BJ (cell line): ENCODE data around the gene ME1. TPM values are rescaled to one million over a fixed set of nuclear protein-coding genes. Genes with fewer than 3 reads are reported as not detected.
A peak's percentile ranks its signal among the peaks of the same experiment; 100 is the strongest.

Experiments
- CTCF ChIA-PET: fragments of 350-600 bp; formaldehyde crosslinking; extraction: SDS; loops from one replicate; lab custom pipeline; 2021; ENCODE audit warnings: antibody characterized with exemption, inconsistent platforms; lab: Yijun Ruan, JAX
- POLR2A ChIA-PET: fragments of 300-600 bp; sonication (Branson Sonifier 250); formaldehyde crosslinking; extraction: SDS; loops from one replicate; lab custom pipeline; 2021; ENCODE audit warnings: antibody characterized with exemption; lab: Charles Lee
- DNase-seq: peaks from one replicate; pipeline ENCODE4 v3.0.0-alpha.2; 2011; ENCODE audit warnings: low read depth
- H3K27me3 ChIP-seq: 2 replicates; pipeline ENCODE4 v1.6.0; 2011; ENCODE audit warnings: low read length; ENCODE audit not compliant: control insufficient read depth, insufficient read depth
- H3K36me3 ChIP-seq: 2 replicates; pipeline ENCODE4 v1.5.1; 2011; ENCODE audit warnings: low read length; ENCODE audit not compliant: control insufficient read depth, insufficient read depth
- H3K4me3 ChIP-seq: 2 replicates; pipeline ENCODE4 v1.5.1; 2011; ENCODE audit warnings: low read depth, mild to moderate bottlenecking, control low read depth, low read length
- polyA minus RNA-seq: library from RNA; depleted of rRNA, polyadenylated mRNA; stranded (reverse); fragments of >200 nt; gene quantifications from 2 replicates; pipeline ENCODE4 v1.2.3, GENCODE V29; 2011; rRNA and poly(A)+ RNA removed
- polyA plus RNA-seq: library from polyadenylated mRNA; depleted of rRNA; stranded (reverse); fragments of >200 nt; gene quantifications from 2 replicates; pipeline ENCODE4 v1.2.3, GENCODE V29; 2011; rRNA removed
- TF ChIP-seq, protein P1 (sequence below): IDR thresholded peaks from 2 replicates; pipeline ENCODE4 v1.5.1; 2011; ENCODE audit warnings: low read depth, mild to moderate bottlenecking, control low read depth, inconsistent platforms, low read length, moderate library complexity; ENCODE audit not compliant: insufficient read depth

The ME1 gene
- polyA plus RNA-seq: 5.5 and 11.3 TPM in 2 replicates
- polyA minus RNA-seq: 4.7 and 12.5 TPM in 2 replicates

- Histone ChIP-seq H3K4me3 (peak within 1 kb of the TSS; percentile 69), H3K27me3 (no peaks in the 10 kb centered on the region), H3K36me3 (0 out of 2 replicates have a peak, but pooled peaks cover under 1% of the 10 kb centered on the region)
- CTCF ChIA-PET: no interaction called here
- POLR2A ChIA-PET: no interaction called here
- TF ChIP-seq, protein P1, sequence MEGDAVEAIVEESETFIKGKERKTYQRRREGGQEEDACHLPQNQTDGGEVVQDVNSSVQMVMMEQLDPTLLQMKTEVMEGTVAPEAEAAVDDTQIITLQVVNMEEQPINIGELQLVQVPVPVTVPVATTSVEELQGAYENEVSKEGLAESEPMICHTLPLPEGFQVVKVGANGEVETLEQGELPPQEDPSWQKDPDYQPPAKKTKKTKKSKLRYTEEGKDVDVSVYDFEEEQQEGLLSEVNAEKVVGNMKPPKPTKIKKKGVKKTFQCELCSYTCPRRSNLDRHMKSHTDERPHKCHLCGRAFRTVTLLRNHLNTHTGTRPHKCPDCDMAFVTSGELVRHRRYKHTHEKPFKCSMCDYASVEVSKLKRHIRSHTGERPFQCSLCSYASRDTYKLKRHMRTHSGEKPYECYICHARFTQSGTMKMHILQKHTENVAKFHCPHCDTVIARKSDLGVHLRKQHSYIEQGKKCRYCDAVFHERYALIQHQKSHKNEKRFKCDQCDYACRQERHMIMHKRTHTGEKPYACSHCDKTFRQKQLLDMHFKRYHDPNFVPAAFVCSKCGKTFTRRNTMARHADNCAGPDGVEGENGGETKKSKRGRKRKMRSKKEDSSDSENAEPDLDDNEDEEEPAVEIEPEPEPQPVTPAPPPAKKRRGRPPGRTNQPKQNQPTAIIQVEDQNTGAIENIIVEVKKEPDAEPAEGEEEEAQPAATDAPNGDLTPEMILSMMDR: no peak
- peak; percentile 26 for DNase-seq
Measured at GRCh38 chr6:83430611-83431544, at the start of gene ME1. Gene ME1, minus strand, starts transcription at chr6:83431051. Its CDS starts 97 bp downstream, at chr6:83430954.

GRCh38 chr6:83480470-83480869 is 49.6 kb upstream of the ME1 start:
- no peak for DNase-seq
- Histone ChIP-seq H3K27me3 (no peaks in the 10 kb centered on the region; the same call in 1 of the 2 replicates), H3K4me3 (no peak overlapping the region), H3K36me3 (no peaks in the 10 kb centered on the region)
- TF ChIP-seq, protein P1: no peak
- ChIA-PET CTCF (no interaction called here), POLR2A (no interaction called here)

DNA sequence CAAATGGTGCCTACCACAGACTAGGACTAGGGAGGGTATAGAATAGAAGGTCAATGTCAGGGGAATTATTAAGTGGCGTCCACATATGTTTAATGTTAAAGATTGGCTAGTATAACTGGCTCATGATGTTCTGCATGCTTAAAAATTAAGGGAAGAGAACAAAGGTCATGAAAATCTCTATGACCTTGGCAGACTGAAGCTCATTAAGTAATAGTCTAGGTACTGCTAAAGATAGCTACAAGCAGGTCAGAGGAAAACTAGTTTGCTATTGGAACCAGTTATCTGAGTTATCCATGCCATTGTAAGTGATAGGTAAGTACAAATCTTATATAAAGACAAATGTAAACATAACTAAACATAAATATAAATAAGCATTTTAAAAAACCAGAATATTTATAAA is 48.5 kb upstream of the ME1 start:
- TF ChIP-seq, protein P1: no peak
- Histone ChIP-seq H3K36me3 (no peaks in the 10 kb centered on the region), H3K4me3 (no peak overlapping the region), H3K27me3 (no peaks in the 10 kb centered on the region; the same call in 1 of the 2 replicates)
- DNase-seq: no peak
- ChIA-PET POLR2A (no interaction called here), CTCF (interaction anchor here (0.9 kb wide), 1 partner anchor 58 kb away, joined by 3 read pairs; no protein-coding TSS in a partner anchor)

DNA sequence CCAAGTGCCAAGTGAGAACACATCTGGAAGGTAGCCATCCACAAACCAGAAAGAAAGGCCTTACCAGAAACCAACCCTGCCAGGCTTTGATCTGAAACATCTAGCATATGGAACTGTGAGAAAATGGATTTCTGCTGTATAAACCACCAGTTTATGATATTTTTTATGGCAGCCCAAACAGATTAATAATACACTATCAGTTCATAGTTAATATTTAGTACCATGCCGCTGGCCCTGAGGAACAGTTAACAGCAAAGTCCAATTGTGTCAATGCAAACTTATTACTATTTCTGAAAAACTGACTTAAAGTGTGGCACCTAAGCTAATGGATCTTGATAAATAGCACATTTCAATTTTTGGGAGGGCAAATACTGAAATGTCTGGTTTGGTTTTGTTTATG is 46.1 kb upstream of the ME1 start:
- DNase-seq: no peak
- POLR2A ChIA-PET: no interaction called here
- Histone ChIP-seq H3K27me3 (peaks cover 1% of the 10 kb centered on the region; the same call in 1 of the 2 replicates), H3K36me3 (no peaks in the 10 kb centered on the region), H3K4me3 (no peak overlapping the region)
- TF ChIP-seq, protein P1: no peak
- CTCF ChIA-PET: interaction anchor here (1.0 to 1.1 kb wide), 3 partner anchors 11 to 82 kb away, joined by 3 to 4 read pairs (median 3); partner anchors contain the start of gene PRSS35

GRCh38 chr6:83474309-83474708 is 43.5 kb upstream of the ME1 start:
- no peak overlapping the region for H3K4me3 ChIP-seq
- no peaks in the 10 kb centered on the region for H3K36me3 ChIP-seq
- CTCF ChIA-PET: no interaction called here
- peaks cover 1% of the 10 kb centered on the region; the same call in 1 of the 2 replicates for H3K27me3 ChIP-seq
- no peak for DNase-seq
- POLR2A ChIA-PET: no interaction called here
- TF ChIP-seq, protein P1: no peak
